ENCODE measurements around the gene NR0B2. TPM values are rescaled to one million over a fixed set of nuclear protein-coding genes. Genes with fewer than 3 reads are reported as not detected.

NR0B2 gene
- total RNA-seq, 2 donors from 2014 or later, result not detected

GRCh38 chr1:26912147-26912490 lies 1.7 kb downstream of the NR0B2 start:
- DNase-seq (ENCODE audit: low spot score) (no peak), ATAC-seq (ENCODE audit: insufficient number of reproducible peaks, low FRiP score, low read depth) (no peak)
- no peak overlapping the region for H3K4me3 ChIP-seq
- no peaks in the 10 kb centered on the region for H3K4me1 ChIP-seq (ENCODE audit: control insufficient read depth in 1 of 2, low read depth in 2 of 2)
- H3K36me3 ChIP-seq, result no peaks in the 10 kb centered on the region
- no peak overlapping the region for H3K27ac ChIP-seq
- no peak for TF ChIP-seq CTCF (IDR thresholded peaks at IDR 0.05)
- no peaks in the 10 kb centered on the region for H3K27me3 ChIP-seq (replicated peaks; ENCODE audit: insufficient read depth)
- no peaks in the 10 kb centered on the region for H3K9me3 ChIP-seq

- ATAC-seq (ENCODE audit: insufficient number of reproducible peaks, low FRiP score, low read depth) (no peak), DNase-seq (ENCODE audit: low spot score) (no peak)
- no peak overlapping the region for H3K27ac ChIP-seq
- H3K4me3 ChIP-seq, result no peak overlapping the region
- no peak for TF ChIP-seq CTCF (IDR thresholded peaks at IDR 0.05)
- no peaks in the 10 kb centered on the region for H3K4me1 ChIP-seq (ENCODE audit: control insufficient read depth in 1 of 2, low read depth in 2 of 2)
- no peaks in the 10 kb centered on the region for H3K36me3 ChIP-seq
- no peaks in the 10 kb centered on the region for H3K9me3 ChIP-seq
- H3K27me3 ChIP-seq (replicated peaks; ENCODE audit: insufficient read depth), result no peaks in the 10 kb centered on the region
These were observed 2.2 kb downstream of the NR0B2 start for GRCh38 chr1:26911399-26912146.

- H3K27ac ChIP-seq, result no peak overlapping the region
- H3K36me3 ChIP-seq, result no peaks in the 10 kb centered on the region
- no peaks in the 10 kb centered on the region for H3K27me3 ChIP-seq (replicated peaks; ENCODE audit: insufficient read depth)
- no peak overlapping the region for H3K4me3 ChIP-seq
- ATAC-seq (ENCODE audit: insufficient number of reproducible peaks, low FRiP score, low read depth) (no peak), DNase-seq (ENCODE audit: low spot score) (no peak)
- TF ChIP-seq CTCF (IDR thresholded peaks at IDR 0.05), result no peak
- H3K9me3 ChIP-seq, result no peaks in the 10 kb centered on the region
- no peaks in the 10 kb centered on the region for H3K4me1 ChIP-seq (ENCODE audit: control insufficient read depth in 1 of 2, low read depth in 2 of 2)
These were observed 3.2 kb downstream of the NR0B2 start for GRCh38 chr1:26910343-26911160.

- H3K27ac ChIP-seq, result no peak overlapping the region
- H3K36me3 ChIP-seq, result no peaks in the 10 kb centered on the region
- no peaks in the 10 kb centered on the region for H3K27me3 ChIP-seq (replicated peaks; ENCODE audit: insufficient read depth)
- H3K9me3 ChIP-seq, result no peaks in the 10 kb centered on the region
- H3K4me3 ChIP-seq, result no peak overlapping the region
- no peak for TF ChIP-seq CTCF (IDR thresholded peaks at IDR 0.05)
- ATAC-seq (ENCODE audit: insufficient number of reproducible peaks, low FRiP score, low read depth), result no peak
- DNase-seq (ENCODE audit: low spot score), result no peak
- H3K4me1 ChIP-seq (ENCODE audit: control insufficient read depth in 1 of 2, low read depth in 2 of 2), result no peaks in the 10 kb centered on the region
These were observed 3.8 kb downstream of the NR0B2 start for GRCh38 chr1:26909951-26910342.

GRCh38 chr1:26907071-26907917 lies 6.5 kb downstream of the NR0B2 start:
- DNase-seq (ENCODE audit: low spot score) (no peak), ATAC-seq (ENCODE audit: insufficient number of reproducible peaks, low FRiP score, low read depth) (no peak)
- TF ChIP-seq CTCF (IDR thresholded peaks at IDR 0.05), result no peak
- no peaks in the 10 kb centered on the region for H3K36me3 ChIP-seq
- H3K4me1 ChIP-seq (ENCODE audit: control insufficient read depth in 1 of 2, low read depth in 2 of 2), result no peaks in the 10 kb centered on the region
- no peak overlapping the region for H3K4me3 ChIP-seq
- no peaks in the 10 kb centered on the region for H3K9me3 ChIP-seq
- no peak overlapping the region for H3K27ac ChIP-seq
- no peaks in the 10 kb centered on the region for H3K27me3 ChIP-seq (replicated peaks; ENCODE audit: insufficient read depth)

Data from thoracic aorta (tissue), 2 donors.